HG02943 (cell line): ENCODE results near the gene FAM234A.
"Not testable (repeated sequence)": the region's sequence is repeated elsewhere in the genome, so short reads cannot be mapped to it uniquely, and the experiment has no call there.

Experiments
- ATAC-seq: cut with Tn5 transposase; IDR thresholded peaks from one replicate; pipeline ENCODE4 v1.9.1; 2021; ENCODE audit warnings: mild to moderate bottlenecking, low read depth, moderate library complexity; ENCODE audit not compliant: unreplicated experiment

The FAM234A gene

DNA sequence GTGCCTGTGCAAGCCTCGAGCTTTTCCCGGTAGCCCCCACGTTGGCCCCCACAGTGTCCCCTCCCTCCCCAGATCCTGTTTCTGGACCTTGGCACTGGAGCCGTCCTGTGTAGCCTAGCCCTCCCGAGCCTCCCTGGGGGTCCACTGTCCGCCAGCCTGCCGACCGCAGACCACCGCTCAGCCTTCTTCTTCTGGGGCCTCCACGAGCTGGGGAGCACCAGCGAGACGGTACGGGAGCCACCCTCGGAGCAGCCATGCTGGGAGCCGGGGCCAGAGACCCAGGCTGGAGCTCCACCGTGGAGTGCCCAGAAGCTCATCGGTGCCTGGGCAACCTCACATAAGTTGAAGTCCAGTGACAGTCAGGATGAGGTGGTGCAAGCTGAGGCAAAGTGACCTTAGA, 29.3 kb downstream of the FAM234A start:
- ATAC-seq, result no peak

DNA sequence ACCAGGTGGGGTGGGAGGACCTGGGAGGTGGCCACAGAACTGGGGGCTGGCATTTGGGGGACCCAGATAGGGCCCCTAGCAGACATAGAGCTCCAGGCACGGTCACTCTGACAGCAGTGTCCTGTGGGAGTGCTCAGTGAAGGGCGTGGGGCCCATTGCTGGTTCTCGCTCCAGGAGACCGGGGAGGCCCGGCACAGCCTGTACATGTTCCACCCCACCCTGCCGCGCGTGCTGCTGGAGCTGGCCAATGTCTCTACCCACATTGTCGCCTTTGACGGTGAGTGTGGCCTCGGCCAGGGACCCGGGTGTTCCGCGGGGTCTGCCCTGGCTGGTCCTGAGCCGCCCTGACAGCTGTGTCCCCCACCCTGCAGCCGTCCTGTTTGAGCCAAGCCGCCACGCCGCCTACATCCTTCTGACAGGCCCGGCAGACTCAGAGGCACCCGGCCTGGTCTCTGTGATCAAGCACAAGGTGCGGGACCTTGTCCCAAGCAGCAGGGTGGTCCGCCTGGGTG, 29.9 kb downstream of the FAM234A start:
- no peak for ATAC-seq

DNA sequence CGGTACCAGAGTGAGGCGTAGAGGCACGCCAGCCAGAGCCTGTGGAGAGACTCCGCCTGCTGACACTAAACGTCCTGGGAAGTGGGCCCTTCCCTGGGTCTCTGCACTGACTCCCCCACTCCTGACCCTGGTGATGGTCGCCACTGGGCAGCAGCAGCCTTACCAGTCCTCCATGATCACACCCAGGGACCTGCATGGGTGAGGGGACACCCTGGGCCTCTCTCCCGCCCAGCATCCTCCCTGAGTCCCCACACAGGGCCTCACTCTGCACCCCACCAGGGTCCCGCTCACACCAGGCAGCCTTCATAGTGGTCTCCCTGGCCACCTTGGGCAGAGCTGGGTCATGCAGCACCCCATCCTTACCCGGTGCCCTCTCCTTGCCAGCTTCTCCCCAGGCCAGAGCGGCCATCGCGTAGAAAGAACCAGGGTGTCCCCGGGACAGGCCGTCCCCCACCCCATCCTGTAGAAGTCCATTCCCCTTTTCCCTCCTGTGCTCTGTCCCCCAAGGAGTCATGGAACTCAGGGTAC, 30.4 kb downstream of the FAM234A start:
- no peak for ATAC-seq

DNA sequence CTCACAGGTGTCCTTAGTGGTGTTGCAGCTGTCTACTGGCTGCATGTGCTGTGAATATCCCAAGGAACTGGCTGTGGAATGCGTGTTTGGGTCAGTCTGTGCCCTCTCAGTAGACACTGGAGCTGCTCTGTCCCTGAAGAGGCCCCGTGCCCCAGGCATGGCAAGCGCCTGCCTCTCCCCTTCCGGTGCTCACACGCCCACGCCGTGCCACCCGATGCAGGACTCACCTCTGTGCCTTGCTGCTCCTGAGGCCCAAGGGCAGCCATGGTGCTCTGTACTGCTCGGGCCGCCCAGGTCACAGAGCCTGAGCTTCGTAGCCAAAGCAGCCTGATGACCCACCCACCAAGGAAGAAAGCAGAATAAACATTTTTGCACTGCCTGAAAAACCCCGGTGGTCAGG, 31.1 kb downstream of the FAM234A start:
- no peak for ATAC-seq

DNA sequence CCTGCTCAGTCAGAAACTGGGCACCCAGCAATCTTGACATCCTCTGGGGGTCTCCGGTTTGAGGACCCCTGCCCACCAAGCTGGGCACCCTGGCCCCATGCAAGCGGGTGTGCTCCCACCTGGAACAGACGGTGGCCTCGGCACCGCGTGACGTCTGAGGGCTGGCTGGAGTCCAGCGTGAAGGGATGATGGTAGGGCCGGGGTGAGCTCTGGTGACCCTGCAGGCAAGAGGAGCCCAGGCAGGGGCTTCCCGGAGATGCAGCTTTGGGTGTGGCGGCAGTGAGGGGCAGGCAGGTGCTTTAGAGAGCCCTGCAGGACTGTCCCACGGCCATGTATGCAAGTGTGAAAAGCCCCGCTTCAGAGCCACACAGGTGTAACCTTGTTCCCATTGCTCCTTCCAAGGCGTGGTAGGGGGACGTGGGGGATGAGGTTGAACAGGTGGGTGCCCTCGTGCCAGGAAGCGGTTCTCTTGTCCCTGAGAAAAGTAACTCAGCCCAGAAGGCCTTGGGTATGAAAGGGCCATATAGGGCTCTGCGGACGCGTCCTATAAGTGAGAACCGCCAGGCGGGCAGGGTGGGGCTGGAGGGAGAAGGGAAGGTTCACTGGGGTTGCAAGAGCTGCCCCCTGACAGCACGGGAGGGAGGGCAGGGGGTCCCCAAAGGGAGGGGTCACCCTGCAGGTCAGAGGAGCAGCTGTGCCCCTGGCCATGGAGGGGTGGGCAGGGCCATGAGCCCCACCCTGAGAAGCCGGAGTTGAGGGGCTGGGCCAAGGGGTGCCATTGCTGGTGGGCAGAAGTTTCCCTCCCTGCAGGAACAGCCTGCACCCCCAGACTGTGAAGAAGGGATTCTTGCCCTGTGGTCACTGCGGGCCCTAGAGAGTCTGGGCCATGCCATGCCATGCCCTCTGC, 31.9 kb downstream of the FAM234A start:
- ATAC-seq, result no peak

DNA sequence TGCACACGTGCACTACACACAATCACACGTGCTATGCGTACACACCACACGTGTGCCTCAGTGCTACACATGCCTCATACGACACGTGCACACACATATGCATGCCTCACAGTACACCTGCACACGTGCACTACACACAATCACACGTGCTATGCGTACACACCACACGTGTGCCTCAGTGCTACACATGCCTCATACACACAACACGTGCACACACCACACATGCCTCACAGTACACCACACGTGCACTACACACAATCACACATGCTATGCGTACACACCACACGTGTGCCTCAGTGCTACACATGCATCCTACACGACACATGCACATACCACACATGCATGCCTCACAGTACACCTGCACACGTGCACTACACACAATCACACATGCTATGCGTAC, 32.9 kb downstream of the FAM234A start:
- not testable (repeated sequence) for ATAC-seq

DNA sequence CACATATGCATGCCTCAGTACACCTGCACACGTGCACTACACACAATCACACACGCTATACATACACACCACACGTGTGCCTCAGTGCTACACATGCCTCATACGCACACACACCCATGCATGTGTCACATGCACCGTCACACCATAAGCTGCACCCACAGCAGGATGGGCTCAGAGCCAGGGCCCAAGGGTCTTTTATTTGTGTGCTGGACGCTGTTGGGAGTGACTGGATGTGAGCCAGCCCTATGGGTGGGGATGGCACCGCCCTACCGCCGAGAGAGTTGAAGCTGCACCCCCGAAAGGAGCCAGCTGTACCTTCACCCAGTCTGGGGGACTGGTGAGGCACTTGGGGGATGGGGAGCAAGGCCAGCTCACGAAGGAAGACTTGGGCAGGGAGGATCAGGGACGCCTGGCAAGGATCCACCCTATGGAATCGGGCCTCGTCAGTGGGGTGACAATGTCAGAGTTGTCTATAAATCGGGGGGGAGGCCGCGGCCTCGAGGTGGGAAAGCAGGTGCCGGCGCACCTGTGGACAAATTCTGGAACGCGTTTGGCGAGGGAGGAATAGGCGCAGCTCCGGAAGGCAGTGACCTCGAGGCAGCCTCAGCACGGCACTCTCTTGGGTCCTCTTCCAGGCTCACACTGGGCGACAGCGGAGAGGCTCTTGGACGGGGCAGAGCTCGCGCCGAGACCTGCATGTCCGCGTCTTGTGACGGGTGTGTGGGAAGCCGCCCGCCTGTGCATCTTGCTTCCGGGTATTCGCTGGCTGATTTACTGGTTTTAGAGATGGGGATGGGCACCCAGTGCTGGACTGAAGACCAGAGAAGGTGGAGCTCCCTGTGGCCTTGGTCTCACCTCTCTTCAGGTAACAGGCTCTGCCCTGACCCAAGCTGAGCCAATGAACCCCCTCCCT, 33.8 kb downstream of the FAM234A start:
- ATAC-seq, result no peak

DNA sequence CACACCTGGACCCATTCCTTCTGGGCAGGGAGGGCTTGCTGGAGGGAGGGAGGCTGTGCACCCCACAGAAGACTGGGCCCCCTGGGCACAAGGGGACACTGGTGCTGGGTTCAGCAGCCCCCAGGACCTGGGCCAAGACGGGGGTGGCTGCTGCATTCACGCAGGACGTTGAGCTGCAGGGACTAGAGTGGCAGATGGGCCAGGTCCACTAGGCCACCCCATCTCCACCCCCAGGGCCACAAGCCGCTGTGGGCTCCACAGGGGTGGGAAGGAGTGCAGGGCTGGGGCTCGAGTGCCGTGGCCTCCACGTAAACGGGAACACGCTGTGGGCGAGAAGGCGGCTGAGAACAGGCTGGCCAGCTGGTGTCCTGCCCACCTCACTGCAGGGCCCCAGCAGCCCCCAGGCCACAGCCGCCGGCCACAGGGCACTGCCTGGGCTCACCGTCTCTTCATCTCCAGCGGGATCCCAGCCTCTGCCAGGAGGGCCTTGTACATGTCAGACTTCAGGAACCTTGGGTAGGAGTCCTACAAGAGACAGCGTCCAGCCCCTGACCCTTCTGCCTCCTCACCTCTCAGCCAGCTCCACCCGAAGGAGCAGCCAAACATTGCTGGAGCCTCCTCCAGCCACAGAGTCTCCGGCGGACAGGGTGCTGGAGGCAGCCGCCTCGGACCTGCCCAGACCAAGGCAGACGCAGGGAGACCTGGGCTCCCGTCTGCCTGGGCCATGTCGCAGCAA, 34.6 kb downstream of the FAM234A start:
- no peak for ATAC-seq

DNA sequence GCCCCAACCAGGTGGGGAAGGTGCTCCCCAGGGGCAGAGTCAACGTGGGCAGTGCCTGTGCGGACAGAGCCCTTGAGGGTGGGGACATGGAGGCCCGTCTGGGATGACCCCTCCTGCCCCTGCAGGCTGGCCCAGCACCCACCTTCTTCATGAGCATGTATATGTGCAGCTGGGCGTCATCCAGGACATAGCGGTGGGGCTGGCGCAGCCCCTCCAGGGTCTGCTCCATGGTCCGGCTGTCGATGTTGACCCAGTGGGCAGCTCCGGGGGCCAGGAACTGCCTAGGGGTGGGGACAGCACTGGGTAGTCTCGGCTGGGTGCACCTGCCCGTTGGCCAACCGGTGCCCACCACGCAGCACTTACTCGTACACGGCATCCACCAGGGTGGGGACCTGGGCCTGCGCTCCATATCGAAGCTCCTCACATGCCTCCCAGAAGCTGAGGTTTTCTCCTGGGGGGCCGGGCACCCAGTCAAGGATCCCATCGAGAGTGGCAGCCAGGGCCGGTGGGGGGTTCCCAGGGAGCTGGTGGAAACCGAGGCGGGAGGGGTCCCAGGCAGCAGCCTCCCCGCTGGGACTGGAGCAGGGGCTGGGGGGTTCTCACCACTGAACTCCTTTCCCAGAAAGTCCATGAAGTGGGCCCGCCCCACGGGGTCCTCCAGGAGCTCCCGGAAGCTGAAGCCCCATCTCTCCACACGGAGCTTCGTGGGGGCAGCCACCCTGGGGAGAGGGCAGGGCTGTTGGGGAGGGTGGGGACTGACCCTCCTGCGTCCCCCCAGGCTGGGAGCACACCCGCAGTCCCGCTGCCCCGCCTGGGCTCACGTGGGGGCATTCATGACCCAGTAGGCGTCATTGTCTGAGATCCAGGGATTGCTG, 36.0 kb downstream of the FAM234A start:
- no peak for ATAC-seq

DNA sequence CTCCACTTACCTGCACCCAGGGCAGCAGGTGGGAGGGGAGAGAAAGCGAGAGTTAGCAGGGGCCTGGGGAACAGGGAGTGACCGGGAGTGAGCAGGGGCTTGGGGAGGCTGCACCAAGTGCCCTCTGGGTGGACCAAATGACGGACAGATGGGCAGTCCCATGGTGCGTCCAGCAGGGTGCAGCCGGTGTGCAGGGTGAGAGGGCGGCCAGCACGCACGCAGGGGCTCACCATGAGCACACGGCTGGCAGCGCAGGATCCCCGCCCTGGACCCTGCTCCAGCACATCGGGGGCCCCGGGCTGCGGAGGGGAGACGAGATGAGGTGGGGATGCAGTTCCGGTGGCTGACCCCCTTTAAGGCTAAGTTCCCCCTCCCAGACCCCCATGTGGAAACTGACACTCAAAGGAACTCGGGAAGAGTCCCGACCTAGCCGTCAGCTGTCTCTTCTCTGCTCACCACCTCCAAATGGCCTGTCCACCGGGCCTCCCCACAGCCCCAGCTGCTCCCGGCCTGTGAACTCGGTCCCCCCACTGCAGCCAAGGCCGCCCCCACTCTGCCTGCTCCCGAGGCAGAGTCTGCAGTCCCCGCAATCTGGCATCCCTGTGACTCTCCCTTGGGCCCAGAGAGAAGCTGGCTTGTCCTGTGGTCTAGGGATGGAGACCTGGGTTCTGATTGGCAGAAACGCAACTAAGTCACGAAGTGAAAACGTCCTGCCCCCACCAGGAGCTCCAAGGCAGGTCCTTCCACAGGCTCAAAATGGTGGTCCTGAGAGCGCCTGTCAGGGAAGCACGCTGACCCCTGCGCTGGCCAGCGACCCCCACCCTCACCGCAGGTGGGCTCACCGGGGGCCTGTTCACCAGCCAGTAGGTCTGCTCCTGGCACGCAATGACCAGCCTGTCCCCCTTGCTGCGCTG, 38.3 kb downstream of the FAM234A start:
- ATAC-seq, result no peak

DNA sequence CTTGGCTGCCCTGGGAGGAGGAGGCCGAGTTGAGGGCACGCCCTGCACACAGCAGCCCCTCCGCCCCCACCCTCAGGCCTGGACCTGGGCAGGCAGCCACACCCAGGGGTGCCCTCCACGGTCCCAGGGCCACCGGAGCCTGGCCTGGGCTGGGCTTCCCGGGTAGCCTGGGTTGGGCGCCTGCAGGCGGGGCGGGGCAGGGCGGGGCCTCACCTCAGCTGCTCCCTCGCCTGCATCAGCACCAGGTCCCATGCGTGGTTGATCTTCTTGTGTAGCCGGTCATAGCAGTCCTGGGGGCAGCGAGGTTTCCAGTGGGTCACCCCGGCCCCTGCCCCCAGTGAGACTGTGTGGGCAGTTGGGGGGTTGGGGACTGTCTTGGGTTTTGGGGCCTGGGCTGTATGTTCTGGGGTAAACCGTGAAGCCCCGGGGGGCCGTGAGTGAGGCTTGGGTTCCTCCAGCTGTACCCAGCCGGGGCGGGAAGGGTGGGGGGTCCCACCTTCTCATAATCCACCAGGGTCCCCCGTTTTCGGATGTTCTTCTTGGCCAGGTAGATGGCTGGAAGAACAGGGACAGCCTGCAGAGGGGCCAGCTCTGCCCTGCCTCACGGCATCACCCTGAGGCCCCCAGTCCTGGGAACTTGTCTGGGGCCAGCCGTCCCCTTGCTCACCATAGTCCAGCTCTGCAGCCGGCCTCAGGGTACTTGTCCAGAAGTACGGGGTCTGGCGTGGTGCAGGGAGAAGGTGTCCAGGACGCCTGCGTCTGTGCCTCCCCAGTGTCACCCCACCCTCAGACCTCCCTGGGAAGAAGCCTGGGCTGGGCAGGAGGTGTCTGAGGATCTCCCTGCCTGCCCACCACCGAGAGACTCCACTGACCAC, 39.2 kb downstream of the FAM234A start:
- no peak for ATAC-seq

DNA sequence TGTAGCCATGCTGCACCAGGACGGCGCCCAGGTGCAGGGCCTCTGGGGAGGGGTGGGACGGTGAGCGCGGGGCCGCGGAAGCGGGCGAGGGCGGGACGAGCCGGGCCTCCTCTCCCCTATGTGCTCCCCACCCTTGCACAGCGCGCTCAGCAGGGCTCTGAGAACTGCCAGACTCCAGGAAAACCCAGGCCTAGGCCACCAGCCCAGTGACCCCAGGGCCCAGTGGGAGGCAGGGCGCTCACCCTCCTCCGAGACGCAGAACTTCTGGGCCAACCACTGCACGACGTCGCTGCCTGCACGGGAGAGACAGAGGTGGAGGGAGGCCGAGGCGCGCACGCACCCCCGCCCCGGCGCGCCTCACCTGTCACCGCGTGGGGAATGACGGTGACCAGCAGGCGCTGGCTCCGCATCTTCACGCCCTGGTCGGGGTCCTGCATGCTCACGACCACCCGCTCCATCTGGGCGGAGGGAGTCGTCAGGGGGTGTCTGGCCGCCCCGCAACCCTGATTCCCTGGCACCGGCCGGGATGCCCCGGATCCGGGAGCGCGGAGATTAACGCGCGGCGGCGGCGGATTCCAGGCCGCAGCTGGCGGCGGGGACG, 40.5 kb downstream of the FAM234A start:
- ATAC-seq, result no peak

DNA sequence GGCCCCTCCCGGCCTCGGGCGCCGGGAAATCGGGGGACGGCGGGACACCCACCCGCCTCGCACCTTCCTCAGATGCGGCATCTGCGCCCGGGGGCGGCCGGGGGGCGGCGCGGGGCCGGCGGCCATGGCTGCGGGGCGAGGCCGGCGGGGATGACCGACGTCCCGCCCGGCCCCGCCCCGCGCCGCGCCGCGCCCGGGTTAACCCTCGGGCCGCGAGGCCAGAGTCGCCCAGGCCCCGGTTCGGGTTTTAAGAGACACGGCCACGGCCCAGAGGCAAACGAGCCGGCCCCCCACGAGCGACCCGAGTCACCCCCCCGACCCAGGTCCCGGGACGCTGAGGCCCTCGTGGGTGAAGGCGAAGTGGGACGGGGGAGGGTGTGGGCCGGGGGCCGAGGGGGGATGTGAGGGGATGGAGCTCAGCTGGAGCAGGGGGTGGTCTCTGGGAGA, 41.2 kb downstream of the FAM234A start, which contains the start of gene RGS11:
Gene RGS11, minus strand, starts transcription at position 159 of the 447 bp plus-strand sequence. Its CDS starts 33 bp downstream, at position 126.
- ATAC-seq, result no peak

DNA sequence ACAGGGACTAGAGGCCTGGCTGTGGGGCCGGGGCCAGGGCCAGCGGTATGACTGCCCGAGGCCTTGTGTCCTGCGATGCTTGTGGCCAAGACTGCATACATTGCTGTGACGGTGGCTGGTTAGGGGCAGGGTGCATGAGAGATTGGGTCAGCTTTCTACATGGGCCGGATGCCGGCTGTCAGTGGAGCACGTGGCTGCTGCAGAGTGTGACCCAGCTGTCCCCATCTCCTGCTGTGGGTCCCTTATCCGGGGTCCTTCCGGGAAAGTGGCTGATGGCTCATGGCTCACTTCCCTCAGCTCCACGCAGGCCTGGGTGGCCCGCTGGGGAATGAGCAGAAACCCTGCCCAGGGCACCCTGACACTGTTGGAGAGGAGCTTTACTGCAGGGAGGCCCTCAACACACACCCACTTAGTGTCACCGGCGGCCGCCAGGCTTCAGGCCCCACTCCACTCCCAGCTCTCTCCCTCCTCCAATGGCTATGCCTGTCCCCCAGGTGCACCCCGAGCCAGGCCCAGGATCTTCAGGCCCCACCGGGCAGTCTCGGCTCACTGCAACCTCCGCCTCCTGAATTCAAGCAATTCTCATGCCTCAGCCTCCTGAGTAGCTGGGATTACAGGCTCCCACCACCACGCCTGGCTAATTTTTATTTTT, 41.9 kb downstream of the FAM234A start:
- no peak for ATAC-seq

DNA sequence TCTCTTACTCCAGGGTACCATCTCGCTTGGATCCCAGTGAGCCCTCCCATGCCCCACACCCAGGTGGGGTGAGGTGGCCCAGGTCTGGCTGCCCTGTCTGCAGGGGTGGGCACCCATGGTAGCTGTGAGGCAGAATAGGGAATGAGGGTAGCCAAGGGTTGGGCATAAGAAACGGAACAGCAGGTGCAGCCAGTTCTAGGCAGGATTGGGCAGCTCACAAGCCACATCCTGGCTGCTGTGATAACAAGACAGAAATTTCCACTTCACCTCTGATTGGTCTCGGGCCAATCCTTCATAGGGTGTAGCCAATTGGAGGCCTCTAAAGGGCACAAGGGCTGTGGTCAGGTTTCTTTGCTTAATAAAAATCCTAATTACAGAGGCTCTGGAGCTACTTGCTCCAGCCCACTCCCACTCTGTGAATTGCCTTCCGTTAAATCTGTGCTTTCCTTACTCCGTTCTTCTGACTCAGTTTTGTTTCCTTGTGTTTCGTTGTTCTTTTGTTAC, 44.3 kb downstream of the FAM234A start:
- no peak for ATAC-seq

DNA sequence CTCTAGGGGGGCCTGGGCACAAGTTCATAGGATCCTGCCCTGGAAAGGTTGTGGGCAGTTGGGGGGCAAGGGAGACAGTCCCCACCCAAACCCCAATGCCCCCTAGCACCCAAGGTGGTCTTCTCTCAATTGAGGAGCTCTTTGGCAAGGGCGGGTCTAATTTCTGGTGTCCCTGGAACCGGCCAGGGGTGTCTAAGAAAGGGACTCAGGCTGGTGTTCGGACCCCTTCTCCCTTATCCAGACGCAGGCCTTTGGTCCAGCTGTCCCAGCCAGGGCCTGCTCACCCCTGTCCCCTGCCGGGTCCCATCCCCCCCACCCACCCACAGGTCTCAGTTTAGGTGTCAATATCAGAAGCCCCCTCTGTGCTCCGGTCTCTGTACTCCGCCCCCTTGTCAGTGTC, 44.9 kb downstream of the FAM234A start:
- no peak for ATAC-seq
